Fibroblast of skin of left biceps (primary cell): Measurements from ENCODE around the gene MOB3C.

Experiments used
- DNase-seq, 2 experiments: peaks; one replicate each; pipeline ENCODE4 v3.0.0-alpha.2; 2013; ENCODE audit warnings: low read depth in 2 of 2

MOB3C gene

DNA sequence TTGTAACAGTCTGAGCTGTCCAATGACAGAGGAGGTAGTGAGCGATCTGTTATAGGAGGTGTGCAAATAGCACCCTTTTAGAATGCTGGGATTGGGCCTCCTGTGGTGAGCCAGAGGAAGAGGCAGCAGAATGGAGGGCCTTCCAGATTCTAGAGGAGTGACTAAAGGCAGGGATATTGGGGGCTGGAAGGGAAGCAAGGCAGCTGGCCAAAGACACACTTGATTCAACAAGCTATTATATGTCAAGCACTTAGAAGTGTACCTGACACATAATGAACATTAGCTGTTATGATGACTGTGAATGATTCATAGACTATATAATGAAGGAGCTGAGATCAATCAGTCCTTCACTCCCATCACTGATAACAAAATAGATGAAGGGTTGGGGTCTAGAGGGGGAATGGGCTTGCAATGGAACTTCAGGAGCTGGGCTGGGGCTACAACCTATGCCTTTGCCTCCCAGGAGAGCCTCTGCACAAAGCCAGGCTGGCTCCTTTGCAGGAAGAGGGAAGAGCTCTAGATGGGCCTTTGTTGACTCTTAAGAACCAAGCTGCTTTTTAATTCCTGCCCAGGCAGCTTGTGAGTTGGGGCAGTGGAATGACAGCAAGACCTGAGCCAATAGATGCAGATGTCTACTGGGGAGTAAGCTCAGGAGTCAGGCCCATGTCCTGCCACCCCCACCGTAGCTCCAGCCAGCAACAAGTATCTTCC lies 10.2 kb downstream of the MOB3C start:
- DNase-seq, result no peak

DNA sequence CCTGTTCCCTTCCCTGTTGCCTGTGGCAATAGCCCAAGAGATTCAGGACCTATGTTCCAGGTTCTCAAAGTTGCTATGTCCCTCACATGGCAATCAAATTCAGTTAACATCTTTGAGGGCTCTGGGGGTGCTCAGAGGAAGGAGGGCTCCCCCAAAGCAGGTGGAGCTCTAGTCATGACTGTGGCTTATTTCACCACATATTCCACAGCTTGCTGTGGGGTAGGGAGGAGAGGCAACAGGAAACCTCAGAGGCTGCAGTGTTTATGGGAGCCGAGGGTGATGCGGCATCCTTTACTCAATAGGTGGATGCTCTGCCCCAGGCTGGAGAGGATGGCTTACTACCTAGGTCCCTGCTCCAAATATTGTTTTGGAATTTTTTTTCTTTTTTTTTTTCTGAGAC lies 11.4 kb downstream of the MOB3C start:
- DNase-seq, result no peak

DNA sequence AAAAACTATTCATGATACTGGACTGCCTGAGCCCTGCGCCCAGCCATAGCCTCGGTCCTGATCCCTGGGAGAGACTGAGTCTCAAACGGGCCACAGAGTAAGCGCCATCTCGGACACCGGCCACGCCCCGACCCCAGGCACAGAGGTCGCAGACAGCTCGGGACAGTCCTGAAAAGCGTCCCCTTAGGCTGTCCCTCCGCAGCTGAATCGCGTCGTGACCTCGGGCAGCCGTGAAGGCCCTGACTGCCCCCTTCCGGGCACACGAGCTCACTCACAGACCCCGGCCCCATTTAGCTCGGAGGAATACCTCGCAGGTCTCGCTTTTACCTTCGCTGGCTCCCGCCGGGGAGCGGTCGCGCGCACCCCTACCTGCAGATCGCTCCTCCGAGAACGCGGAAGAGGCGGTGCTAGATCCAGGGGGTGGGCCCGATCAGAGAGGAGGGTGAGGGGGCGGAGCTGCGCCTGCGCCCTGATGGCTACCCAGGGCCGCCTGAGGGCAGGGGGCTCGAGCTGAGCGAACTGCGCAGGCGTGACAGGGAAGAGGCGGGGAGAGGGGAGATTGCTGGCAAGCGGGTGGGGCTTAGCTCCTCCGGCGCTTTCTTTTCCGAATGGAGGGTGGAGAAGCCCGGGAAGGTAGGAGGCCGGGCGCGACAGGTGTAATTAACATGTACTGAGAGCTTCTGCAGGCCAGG lies 12.6 kb downstream of the MOB3C start, which contains the start of gene MKNK1:
Gene MKNK1, minus strand, starts transcription at position 411 of the 692 bp plus-strand sequence. CDS start 20,941 bp downstream, outside the sequence.
- DNase-seq, result peak; percentile 73 to 80

DNA sequence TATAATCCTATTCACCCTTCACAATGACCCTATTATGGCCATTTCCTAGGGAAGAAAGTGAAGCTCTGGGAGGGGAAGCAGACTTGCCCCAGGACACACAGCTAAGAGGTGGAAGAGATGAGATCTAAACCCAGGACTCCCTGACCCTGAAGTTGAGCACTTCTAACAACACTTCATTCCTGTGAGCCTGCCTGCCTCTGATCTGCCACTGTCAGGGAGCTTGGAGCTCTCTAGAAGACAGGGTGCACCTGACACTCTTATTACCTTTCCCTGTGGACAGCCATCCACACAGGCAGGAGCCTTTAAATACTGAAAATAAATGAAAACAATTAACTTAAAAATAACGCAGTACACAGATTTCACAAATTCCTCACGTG lies 13.1 kb downstream of the MOB3C start:
- DNase-seq, result no peak

DNA sequence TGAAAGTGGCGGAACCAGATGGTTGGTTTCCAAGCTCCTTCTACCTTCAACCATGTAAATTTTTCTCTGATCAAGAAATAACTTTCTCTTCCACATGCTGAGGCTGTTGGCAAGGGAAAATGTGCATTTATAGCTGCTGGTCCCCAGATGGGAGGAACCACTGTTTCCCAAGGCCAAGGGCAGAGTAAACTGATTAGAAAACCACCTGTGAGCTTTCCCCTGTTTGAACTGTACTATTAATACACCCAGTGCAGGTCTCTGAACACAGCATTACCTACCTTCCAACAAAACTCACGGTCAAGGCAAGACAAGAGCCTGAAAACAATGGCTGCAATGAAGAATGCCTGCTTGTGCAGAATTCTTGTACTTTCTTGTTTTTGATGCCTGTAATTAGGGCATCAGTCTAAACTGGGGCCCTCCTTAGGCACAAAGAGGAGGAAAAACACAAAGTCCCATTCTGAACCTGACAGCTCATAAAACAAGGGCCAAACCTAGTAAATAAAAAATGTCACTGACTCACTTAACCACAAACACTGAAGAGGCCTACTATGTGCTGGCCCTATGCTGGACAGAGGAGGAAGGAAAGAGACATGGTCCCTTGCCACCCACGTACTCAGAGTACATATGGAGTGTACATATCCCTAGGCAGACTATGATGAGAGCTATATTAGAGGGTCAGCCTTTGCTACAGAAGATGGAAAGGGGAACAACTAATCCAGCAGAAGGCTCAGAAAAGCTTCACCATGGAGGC lies 15.2 kb downstream of the MOB3C start:
- no peak for DNase-seq

DNA sequence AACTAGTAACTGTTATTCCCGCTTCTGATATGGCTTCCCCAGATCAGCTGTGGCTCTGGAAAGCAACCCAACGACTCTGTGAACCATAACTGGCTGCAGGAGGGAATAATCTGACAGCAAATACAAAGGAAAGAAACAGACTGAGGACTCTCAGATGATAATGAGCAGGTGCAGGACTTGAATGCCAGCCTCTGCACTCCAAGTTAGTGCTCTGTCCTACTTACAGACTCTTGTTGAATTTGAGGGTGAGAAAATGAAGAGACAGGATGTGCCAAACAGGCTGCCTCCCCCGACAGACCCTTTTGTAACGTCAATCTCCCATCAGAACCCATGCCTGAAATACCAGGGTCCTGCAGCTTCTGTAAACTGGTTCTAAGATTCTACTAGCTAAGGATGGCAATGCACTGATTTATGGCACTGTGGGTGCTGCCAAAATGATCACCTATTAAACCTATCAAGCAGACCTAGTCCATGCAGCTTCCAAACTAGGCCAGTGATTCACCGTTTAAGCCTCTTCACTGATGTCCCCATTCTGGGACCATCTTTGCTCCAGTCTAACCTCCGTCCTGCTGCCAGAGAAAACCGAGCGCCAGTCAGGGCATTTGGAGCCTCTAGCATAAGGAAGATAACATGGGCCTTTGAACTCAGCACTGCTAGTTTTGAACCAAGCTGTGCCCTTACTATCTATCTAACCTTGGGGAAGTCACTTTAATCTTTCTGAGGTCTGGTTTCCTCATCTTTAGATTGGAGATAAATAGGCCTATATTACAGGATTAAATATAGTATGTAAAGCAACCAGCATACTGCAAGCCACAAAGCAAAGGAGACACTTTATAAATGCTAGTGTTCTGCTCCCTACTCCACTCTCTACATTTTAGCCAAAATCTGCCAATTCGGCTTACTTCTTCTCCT lies 17.3 kb downstream of the MOB3C start:
- no peak for DNase-seq

DNA sequence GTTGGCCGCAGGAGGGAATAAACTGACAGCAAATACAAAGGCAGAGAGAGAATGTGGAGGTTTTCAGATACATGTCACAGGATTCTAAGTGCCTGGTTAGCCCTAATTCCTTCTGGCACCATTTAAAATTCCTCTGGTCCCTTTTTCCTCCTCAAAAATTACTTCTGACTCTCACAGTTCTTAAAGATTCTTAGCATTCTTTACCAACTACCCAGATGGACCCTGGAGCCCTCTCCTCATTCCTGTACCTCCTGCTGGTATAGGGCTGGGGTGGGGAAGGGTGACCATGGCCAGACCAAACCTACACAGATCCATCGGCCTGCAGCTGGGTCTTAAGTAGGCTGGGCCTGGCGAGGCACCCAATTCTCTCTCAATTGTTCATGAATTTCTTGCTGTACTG lies 19.8 kb downstream of the MOB3C start:
- no peak for DNase-seq

DNA sequence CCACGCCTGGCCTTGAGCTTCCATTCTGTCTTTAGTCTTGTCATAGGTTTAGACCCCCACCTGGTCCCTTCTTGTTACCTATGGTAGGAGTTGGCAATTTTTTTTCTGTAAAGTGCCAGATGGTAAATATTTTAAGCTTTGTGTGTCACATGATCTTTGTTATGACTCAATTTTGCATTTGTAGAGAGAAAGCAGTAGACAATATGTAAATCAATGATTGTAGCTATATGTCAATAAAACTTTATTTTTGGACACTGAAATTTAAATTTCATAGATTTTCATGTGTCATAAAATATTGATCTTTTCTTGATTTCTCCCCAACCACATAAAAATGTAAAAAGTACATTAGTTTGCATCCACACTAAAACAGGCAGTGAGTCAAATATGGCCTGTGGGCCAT lies 20.6 kb downstream of the MOB3C start:
- DNase-seq, result no peak

DNA sequence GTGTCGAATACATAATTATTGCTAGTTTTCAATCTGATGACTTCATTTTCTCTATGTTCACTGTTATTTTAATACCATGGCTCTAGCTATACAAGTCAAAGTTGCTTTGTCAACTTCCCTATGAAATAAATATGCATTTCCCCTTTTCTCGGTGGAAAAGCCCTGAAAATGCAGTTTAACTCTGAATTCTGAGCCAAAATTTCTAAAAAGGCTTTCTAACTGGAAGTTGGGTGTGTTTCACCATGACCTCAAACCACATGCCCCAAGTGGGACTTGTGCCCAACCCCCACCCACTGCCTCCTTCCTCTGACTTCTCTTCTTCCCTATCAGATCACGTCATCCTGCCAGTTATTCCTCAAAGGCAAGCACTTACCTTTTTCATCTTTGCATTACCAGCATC lies 21.5 kb downstream of the MOB3C start:
- no peak for DNase-seq

DNA sequence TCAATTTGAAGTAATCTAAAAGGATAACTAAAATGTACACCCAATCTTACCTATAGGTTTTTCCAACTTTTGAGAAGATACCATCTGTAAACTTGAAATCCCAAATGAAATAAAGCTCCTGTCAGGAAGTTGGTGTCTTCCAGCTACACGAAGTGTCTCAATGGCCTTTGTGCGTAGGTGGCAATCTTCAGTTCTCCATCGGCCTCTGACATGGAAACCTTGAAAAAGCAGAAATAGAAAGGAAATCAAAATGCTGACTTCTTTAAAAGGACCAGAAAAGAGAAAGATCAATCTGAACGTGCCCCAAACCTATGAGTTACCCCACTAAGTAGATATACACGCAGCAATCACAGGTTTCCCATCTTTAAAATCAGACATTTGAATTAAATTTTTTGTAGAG lies 22.5 kb downstream of the MOB3C start:
- no peak for DNase-seq

DNA sequence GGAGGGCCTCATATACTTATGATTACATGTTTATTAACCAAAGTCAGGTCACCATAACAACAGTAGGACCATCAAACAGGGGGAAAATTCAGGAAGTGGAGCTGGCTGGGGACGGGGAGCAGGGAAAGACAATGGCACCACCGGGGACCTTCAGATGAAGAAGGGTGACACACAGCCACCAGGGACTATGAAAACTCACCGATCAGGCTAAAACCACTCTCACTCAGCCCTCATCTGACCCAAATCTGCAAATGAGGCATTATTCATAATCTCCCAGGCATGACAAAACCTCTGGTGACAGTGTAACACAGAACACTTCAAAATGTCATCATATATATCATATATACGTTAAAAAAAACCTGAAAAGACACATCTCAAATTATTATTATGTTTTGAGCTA lies 23.8 kb downstream of the MOB3C start:
- no peak for DNase-seq

DNA sequence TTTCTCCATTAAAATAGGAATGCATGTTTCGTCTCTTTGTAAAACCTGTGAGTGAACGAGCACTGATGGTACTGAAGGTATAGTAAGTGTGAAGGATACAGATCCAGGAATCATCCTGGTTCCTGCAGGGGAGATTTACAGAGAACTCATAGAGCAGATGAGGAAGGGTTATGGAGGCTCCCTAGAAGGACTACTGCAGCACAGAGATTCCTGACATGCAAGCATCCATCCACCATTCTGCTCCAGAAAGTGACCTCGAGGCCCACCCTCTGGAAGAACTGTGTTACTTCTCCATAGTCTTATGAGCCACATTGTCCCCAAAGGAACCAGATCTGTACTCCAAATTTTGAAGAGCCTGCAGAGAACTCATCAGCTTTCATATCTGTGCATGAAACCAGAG lies 27.1 kb downstream of the MOB3C start:
- DNase-seq, result no peak

DNA sequence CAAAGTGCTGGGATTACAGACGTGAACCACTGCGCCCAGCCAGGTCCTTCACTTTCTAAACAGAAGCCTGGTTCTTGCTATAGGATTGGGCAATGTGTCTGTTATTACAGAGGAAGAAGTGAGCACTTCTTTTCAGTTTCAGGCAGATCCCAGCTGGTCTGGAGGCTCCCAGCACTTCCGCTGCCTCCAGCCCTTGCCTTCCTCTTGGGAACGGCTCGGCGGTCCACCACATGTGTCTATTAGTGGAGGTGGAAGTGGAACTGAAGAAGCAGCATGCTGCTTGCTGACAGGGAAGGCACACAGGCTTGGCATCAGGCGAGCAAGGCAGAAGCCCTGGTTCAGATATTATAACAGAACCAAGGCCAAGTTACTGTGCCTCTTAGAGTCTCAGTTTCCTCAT lies 29.5 kb downstream of the MOB3C start:
- DNase-seq, result no peak

DNA sequence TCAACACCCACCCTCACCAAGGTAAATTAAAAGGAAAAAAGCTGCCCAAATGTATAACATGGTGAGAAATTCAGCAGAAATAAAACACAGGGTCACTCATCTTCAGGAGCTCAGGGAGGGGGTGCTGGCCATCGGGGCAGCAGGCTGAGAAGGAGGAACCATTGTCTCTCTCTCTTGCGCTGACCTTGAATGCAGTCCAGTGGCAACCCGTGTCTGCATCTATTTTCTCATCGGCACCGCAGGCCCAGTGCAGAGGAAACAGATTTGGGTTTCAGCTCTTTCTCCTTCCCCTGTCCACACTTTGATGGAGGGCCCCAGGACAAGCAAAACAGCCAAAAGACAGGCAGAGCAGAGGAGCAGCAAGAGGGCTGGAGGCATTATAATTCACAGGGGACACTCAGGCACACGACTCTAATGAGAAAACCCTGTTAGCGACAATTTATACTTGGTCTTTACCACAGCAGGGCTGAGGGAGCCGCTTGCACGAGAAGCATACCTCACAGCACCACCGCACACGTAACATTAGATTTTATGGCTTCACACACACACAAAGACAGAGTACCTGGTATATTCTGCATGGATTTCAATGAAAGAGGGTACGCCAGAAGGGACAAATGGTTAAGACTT lies 31.2 kb downstream of the MOB3C start:
- DNase-seq, result no peak

DNA sequence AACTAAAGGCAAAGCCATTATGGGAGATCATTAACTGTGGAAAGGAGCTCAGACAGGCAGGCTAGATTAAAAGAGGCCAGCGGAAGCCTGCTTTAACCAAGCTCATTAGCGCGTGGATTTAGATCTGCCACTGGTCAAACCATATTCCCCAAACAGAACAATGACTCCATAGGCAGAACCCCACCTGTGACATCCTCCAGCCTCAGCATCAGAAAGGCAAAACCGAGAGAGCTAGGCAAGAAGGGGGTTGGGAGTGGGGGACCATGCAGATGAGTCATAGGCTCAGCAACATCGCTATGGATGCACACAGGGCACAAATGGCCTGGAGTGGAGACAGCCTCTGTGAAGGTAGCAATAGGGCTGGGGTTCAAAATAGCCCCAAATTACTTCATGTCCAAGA lies 33.1 kb downstream of the MOB3C start:
- no peak for DNase-seq

DNA sequence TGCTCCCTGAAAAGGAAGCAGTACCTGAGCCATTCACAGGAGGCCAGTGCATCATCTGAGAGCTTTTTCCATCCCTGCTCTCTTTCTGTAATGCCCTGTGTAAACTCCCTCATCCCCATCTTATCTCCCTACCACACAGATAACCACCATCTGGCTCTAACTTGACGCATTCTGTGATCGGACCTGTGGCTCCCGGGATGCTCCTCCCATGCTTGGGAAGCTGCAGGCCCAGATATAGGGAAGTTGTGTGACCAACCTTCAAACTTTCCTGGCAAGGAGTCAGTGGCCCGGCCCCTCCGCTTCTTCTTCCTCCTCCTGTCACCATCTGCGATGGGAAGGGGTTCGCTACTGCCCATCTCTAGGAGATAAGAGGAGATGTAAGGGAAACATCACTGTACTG lies 33.6 kb downstream of the MOB3C start:
- no peak for DNase-seq

DNA sequence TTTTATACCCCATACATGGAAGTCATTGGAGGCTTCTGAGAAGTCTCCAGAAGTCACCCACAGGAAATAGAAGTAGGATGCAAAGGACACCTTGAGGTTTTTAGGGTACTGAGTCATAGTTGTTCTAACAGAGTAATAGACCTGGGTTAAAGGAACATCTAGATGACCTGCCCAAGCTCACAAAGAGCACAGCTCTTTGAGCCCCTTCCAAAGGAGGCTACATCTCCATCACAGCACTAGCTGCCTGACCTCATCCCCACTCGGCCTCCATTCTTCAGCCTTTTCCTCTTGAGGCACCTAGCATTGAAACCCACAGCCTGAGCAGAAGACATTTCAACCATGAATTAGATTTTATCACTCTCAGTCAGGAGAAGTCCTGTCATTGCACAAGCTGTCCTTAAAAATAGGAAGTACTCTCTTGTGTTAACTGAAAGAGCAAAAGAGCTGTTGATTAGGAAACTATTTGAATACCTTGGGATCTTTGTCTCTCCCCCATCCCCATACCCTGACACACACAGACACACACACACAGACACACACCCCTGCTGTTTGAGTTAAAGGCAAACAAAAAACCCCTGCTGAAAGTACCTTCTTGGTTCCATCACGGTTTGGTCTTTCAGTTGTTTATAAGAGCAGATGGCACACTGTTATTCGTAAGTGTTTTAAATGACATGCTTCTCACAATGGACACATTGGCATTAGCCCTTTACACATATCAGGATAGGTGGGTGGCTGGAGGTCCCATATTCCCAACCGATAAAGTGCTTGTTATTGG lies 34.7 kb downstream of the MOB3C start:
- DNase-seq, result no peak

DNA sequence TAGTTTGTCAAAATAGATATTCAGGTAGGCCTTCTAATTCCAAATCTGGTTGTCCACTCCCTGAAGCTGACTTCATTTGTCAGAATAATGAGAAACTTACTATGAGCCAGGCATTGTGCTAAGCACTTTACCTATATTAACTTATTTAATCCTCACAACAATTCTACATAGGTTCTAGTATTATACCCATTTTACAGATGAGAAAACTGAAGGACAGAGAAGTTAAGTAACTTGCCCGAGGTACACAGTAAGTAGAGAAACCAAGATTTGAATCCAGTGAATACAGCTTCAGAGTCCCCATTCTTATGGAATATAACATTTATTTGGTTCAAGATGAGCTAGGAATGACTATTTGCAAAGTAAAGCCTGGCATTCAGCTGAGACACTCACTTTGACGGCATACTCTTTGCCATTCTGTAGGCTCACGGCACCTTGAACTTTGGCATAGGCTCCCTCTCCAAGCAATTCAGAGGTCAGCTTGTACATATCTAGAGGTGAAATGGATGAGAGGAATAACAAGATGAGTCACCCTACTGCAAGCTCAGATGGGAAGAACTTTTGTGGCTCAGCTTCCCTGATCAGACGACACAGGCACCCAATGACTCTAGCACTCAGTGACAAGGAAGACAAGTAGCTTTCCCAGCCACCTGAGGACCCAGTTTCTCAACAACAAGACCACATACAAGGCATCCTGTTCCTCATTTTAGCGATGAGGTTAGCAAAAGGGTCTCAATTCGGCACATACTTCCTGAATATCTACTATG lies 36.3 kb downstream of the MOB3C start:
- no peak for DNase-seq

DNA sequence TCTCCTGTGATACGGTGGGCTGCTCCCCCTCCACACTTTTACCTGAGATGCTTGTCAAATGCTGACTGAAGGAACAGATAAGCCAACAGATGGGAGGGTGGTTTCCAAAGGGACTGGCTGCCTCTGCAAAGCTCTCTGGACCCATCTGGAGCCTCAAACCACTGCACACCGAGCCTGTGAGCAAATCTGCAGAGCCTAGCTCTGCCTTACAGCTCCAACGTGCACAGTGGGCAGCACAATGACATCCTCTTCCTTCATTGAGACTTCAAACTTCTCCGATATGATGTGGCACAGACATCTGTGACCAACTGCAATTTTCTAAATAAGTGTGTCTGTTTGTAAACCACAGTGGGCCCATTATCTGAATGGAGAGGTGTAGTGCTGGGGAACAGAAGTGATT lies 38.9 kb downstream of the MOB3C start:
- DNase-seq, result no peak

DNA sequence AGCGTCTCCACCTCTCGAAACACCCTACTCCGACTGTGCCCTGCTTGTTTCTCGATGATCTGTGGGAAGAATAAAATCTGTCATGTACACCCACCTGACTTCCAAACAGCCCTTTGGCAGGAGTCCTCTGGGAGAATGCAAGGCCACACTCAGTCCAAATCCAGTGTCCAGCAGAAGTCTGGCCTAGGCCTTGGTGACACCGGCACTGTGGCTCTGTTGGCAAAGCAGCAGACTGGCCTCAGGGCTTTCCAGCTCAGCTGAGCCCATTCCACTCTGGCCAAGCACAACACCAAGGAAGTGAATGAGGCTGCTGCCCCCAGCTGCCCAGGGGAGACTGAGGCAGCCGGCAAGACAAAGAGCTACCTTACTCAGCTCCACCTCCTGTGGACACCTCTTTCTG lies 40.0 kb downstream of the MOB3C start:
- DNase-seq, result no peak
